MM.1S (cell line): Measurements from ENCODE around the gene RIPOR3.

ENCODE experiments used
- CTCF ChIP-seq: fragments of 300-600 bp; sonication (generic); IDR thresholded peaks from 2 replicates; pipeline ENCODE4 v1.5.1; 2016; ENCODE audit warnings: antibody characterized with exemption, low read length, mixed read lengths
- EZH2 ChIP-seq: fragments of 300-600 bp; sonication (generic); optimal IDR thresholded peaks from 2 replicates; pipeline ENCODE3; 2017; ENCODE audit warnings: low read depth, mild to moderate bottlenecking, antibody characterized with exemption, low read length, mixed read lengths

- no peak for TF ChIP-seq EZH2
- no peak for TF ChIP-seq CTCF
Observed at GRCh38 chr20:50731930-50732690, 40.8 kb upstream of the RIPOR3 start.
